T-helper 1 cell (primary cell): ENCODE measurements around the gene TNC.
A peak's percentile ranks its signal among the peaks of the same experiment; 100 is the strongest.

ENCODE experiments used
- DNase-seq, 5 donors: peaks; one replicate each; pipeline ENCODE4 v3.0.0-alpha.2; 2012 to 2020
- total RNA-seq, 4 donors: gene quantifications; one replicate each; lab custom pipeline; 2026; lab: John Stamatoyannopoulos, UW

Gene TNC
- total RNA-seq = 0 to 0.12 (median 0.04) reads per million in 4 donors

DNA sequence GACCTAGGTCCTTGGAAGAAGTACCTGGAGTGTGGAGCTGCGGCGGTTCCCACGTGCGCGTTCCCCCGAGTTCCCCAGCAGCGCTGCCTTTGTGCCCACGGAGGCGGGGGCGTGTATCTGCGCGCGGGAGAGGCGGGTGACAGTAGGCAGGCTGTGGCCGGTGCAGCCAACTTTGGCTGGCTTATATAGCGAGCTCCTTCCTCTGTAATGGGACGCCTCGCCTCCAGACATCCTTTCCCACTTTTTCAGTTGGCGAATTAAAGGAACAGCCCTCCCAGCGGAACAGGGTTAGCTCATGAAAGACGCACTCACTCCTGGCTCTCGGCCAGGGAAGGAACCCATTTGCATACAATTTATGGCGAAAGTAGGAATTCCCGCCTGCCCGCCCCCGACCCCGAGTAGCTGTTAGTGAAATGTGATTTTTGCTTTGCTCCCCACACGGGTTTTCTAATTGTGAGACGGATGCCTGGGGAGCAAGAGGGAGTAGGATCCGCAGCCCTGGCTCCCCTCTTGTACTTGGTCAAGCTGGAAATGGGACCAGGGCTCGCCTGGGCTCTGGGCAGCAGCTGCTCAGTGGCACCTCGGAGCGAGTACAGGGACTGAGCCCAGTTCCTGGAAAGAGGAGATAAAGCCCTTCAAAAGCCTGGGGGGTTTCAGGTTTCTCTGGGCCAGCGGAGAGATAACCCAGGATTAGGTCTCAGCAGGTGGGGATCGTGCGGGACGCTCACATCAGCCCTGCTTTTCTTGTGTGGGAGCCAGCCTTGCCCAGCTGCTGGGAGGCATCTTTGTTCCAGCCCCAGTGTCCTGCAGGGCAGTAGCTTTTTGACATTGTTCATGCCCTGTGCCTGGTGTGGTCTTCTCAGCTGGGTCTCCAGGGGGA, at the start of gene TNC:
Gene TNC, minus strand, starts transcription at position 159 of the 880 bp plus-strand sequence. CDS start 27,139 bp downstream, outside the sequence.
- no peak for DNase-seq

GRCh38 chr9:115167175-115167574, 49.2 kb upstream of the TNC start:
- DNase-seq = no peak

GRCh38 chr9:115165233-115165632, 47.3 kb upstream of the TNC start:
- DNase-seq = no peak

- DNase-seq = no peak
Observed at GRCh38 chr9:115164511-115164974, 46.6 kb upstream of the TNC start.

GRCh38 chr9:115162946-115163345, 45.0 kb upstream of the TNC start:
- no peak for DNase-seq

DNA sequence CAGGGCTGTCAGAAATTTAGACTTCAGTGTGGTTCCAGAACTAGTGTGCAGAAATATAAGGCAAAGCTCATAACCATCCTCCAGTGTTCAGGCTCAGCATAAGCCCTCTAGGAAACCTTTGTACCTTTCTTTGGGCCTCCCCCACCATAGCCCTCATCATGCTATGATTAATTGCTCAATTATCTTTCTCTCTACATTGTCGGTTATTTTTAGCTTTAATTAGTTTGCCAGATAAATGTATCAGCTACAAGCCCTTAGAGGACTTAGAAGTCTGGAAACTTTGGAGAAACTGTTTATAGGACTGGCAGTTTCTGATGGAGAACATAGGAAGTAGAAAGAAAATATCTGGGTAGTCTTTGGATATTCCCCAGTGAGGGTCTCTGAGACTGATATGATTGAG, 43.5 kb upstream of the TNC start:
- no peak for DNase-seq

DNA sequence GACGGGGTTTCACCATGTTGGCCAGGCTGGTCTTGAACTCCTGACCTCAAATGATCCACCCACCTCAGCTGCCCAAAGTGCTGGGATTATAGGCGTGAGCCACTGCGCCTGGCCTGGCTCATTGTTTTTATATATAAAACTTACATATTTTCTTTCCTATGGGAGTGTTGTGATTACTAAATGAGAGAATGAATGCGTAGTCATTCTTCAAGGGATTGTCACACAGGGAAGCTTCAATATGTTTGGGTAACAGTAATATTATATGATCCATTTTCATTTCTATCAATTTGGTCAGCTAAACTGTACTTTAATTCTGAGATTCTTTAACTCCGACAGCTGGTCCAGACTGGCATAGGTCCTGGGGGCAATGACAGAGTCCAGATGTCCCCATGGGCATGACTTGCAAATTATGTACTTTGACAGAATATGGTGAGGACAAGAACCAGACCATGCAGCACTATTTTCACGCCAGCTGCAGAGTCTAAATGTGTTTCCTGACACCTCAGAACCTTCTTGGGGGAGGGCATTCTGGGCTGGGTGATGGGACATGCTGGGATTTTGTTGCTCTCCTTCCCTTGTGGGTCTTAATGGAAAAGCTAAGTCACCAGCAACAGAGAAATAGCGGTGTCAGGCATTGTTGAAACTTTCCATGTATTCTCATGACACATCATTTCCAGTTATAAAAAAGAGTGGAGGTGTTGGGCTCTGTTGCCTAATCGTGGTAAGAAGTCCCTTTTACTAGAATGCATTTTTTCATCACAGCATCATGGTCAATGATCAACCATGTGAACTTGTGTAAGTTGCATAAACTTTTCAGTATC, 40.9 kb upstream of the TNC start:
- DNase-seq = no peak

- no peak for DNase-seq
Observed at GRCh38 chr9:115157245-115157674, 39.3 kb upstream of the TNC start.

GRCh38 chr9:115155037-115155436, 37.1 kb upstream of the TNC start:
- DNase-seq = no peak

GRCh38 chr9:115154617-115155016, 36.7 kb upstream of the TNC start:
- DNase-seq = no peak

DNA sequence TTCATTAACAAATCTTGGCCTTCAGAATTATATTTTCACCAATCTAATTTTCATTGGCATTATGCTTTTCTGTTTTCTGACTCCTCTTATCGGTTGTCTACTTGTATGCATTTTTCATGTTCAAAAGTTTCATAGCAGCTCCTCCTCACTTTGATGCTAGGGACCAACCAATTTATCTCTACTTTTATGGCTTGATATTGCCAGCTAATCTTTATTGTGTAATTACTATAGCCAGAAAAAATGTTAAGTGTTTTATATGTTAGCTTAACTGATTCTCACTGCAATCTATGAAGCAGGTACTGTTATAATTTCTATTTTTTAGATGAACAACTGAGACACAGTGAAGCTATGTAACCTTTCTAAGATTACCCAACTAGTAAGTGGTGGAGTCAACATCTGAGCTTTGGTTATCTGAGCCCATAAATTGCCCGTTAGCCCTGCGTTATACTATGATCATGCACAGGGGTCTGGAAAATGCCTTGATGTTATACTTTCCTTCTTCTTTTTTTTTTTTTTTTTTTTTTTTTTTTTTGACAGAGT, 34.4 kb upstream of the TNC start:
- no peak for DNase-seq

DNA sequence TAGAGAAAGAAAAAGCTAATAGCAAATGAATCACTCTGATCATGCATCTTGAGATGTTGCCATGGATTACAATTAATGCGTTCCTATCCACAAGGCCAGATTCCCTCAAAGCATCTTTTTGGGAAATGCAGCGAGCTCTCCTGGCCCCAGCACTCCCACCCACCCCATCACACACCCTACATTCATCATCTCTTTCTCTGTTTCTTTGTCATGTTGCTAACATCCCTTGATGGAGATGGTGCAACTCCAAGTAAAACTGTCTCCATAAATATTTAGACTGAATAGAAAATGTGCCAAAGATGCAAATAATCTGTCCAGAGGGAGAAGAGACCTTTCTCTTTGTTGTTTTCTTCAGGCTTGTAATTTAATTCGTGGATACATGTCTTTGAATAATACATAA, 30.8 kb upstream of the TNC start:
- DNase-seq = no peak

- DNase-seq = no peak
Observed at GRCh38 chr9:115146581-115147021, 28.6 kb upstream of the TNC start.

- no peak for DNase-seq
Observed at GRCh38 chr9:115144706-115145105, 26.7 kb upstream of the TNC start.

- no peak for DNase-seq
Observed at GRCh38 chr9:115143689-115144088, 25.7 kb upstream of the TNC start.

DNA sequence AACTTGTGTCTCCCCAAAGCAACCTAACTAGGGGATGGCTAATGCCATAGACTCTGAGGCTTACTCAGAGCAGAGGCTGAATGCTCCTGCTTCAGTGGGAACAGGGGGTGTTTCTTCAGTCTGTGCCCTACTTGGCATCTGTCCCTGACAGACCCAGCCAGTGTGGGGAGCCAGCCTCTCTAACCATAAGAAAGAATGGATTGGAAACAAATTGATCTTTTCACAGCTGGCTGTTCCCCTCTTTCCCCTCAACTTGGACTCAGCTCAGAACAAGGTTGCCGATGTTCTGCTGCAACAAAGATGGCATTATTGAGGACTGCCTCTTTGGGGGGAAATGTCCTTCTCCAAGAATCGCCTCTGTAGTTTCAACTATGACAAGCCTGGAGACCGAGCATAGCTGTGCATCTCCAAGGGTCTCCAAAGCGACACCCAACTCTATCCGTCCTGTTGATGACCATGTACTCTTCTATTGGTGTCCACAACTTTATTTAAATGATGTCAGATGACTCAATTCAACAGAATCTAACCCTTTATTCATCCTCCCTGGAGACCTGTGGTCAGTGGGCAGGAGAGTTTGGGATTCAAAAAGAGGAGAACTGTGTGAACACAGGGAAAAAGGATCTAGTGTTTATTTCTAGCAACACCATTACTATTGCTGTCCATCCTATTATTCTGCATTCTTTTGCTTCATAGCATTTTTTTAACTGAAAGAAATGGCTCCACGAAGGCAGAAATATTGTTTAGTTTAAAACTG, 24.7 kb upstream of the TNC start:
- no peak for DNase-seq

- DNase-seq = peak in 1 of 5 donors; percentile 72
Observed at GRCh38 chr9:115142090-115142489, 24.1 kb upstream of the TNC start.

GRCh38 chr9:115141612-115142011, 23.7 kb upstream of the TNC start:
- no peak for DNase-seq

DNA sequence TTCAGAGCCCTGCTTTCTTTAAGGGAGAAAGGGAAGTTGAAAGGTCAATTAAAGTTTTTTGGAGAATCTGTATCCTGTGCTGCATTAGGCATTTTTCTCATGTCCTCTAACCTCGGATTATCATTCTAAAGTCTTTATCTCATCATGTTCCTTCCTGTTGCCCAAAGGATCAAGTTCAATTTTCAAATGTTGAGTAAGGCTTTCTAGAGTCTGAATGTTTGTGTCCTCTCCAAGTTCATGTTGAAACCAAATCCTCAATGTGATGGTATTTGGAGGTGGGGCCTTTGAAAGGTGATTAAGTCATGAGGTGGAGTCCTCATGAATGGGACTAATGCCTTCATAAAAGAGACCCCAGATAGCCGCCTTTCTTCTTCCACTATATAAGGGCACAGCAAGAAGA, 20.2 kb upstream of the TNC start:
- DNase-seq = no peak

- DNase-seq = no peak
Observed at GRCh38 chr9:115137526-115137925, 19.6 kb upstream of the TNC start.

GRCh38 chr9:115135821-115136778, 18.1 kb upstream of the TNC start:
- DNase-seq = no peak
